HEK293 (cell line): ENCODE results near the gene ARHGDIB.

Experiments
- CTCF ChIA-PET: fragments of 350-600 bp; formaldehyde crosslinking; extraction: SDS; loops from one replicate; lab custom pipeline; 2021; ENCODE audit warnings: antibody characterized with exemption; lab: Yijun Ruan, JAX
- POLR2A ChIA-PET: fragments of 300-600 bp; formaldehyde crosslinking; extraction: SDS; loops from one replicate; lab custom pipeline; 2020; ENCODE audit warnings: antibody characterized with exemption, inconsistent platforms; lab: Yijun Ruan, JAX
- H3K27ac ChIP-seq: fragments of 200-500 bp; sonication (Bioruptor generic); 2 replicates; pipeline ENCODE4 v1.5.1; 2014; ENCODE audit warnings: low read depth, low read length, control low read depth, inconsistent platforms; ENCODE audit errors: extremely low read depth
- H3K36me3 ChIP-seq, 2 experiments: fragments of 200-500 bp in 1 of 2; sonication (Bioruptor generic) in 1 of 2; 1 replicate in 1 of 2; 2 replicates in 1 of 2; pipeline ENCODE4 v1.5.1; 2014 to 2017; ENCODE audit warnings: inconsistent platforms in 2 of 2, low read length in 2 of 2; ENCODE audit not compliant: control insufficient read depth in 2 of 2, insufficient read depth in 1 of 2
- H3K4me1 ChIP-seq: fragments of 200-500 bp; sonication (Bioruptor generic); 2 replicates; pipeline ENCODE4 v1.5.1; 2014; ENCODE audit warnings: mild to moderate bottlenecking, low read length, inconsistent platforms; ENCODE audit not compliant: control insufficient read depth, insufficient read depth
- H3K4me3 ChIP-seq: 2 replicates; pipeline ENCODE4 v1.5.1; 2011; ENCODE audit warnings: low read depth, mild to moderate bottlenecking, control low read depth, low read length, moderate library complexity
- H3K9me3 ChIP-seq: fragments of 200-500 bp; sonication (Bioruptor generic); 2 replicates; pipeline ENCODE4 v1.5.1; 2014; ENCODE audit warnings: low read depth, low read length, inconsistent platforms; ENCODE audit not compliant: control insufficient read depth, insufficient read depth
- BCL6B ChIP-seq: fragments of 450-650 bp; formaldehyde crosslinking; IDR thresholded peaks from 2 replicates; pipeline ENCODE4 v1.5.1; 2017; ENCODE audit warnings: missing biosample characterization, missing genetic modification characterization
- EGR2 ChIP-seq: fragments of 450-650 bp; formaldehyde crosslinking; IDR thresholded peaks from 2 replicates; pipeline ENCODE4 v1.5.1; 2016; ENCODE audit warnings: low read depth, missing biosample characterization, missing genetic modification characterization
- GLIS1 ChIP-seq: fragments of 450-650 bp; formaldehyde crosslinking; IDR thresholded peaks from 2 replicates; pipeline ENCODE4 v1.5.1; 2016; ENCODE audit warnings: missing biosample characterization, missing genetic modification characterization
- HOXA7 ChIP-seq: sonication (generic); formaldehyde crosslinking; IDR thresholded peaks from 2 replicates; pipeline ENCODE4 v1.8.1; 2022; ENCODE audit warnings: missing genetic modification reagents, borderline replicate concordance
- HOXC10 ChIP-seq: sonication (generic); formaldehyde crosslinking; IDR thresholded peaks from 2 replicates; pipeline ENCODE4 v1.8.1; 2023; ENCODE audit warnings: mild to moderate bottlenecking, missing genetic modification reagents
- IKZF3 ChIP-seq: fragments of 450-650 bp; IDR thresholded peaks from 2 replicates; pipeline ENCODE4 v1.5.0; 2018; ENCODE audit warnings: missing biosample characterization, mild to moderate bottlenecking, missing genetic modification characterization, moderate library complexity
- KLF8 ChIP-seq: fragments of 450-650 bp; formaldehyde crosslinking; IDR thresholded peaks from 2 replicates; pipeline ENCODE4 v1.5.1; 2016; ENCODE audit warnings: missing biosample characterization, missing genetic modification characterization
- PRDM10 ChIP-seq: fragments of 450-650 bp; formaldehyde crosslinking; IDR thresholded peaks from 2 replicates; pipeline ENCODE4 v1.5.1; 2016; ENCODE audit warnings: missing biosample characterization, missing genetic modification characterization
- SALL2 ChIP-seq: fragments of 450-650 bp; formaldehyde crosslinking; IDR thresholded peaks from 2 replicates; pipeline ENCODE4 v1.5.0; 2017; ENCODE audit warnings: missing biosample characterization, mild to moderate bottlenecking, missing genetic modification characterization, borderline replicate concordance
- YY1 ChIP-seq: fragments of 450-650 bp; formaldehyde crosslinking; IDR thresholded peaks from 2 replicates; pipeline ENCODE4 v1.5.1; 2018; ENCODE audit warnings: missing biosample characterization, missing genetic modification characterization
- ZBTB1 ChIP-seq: fragments of 450-650 bp; formaldehyde crosslinking; IDR thresholded peaks from 2 replicates; pipeline ENCODE4 v1.5.1; 2016; ENCODE audit warnings: missing biosample characterization, missing genetic modification characterization
- ZBTB26 ChIP-seq: fragments of 450-650 bp; formaldehyde crosslinking; optimal IDR thresholded peaks from 2 replicates; pipeline ENCODE3; 2016; ENCODE audit warnings: missing biosample characterization, mild to moderate bottlenecking, missing genetic modification characterization
- ZEB2 ChIP-seq: fragments of 450-650 bp; formaldehyde crosslinking; IDR thresholded peaks from 2 replicates; pipeline ENCODE4 v1.5.1; 2016; ENCODE audit warnings: missing biosample characterization, missing genetic modification characterization
- ZFP3 ChIP-seq: fragments of 450-650 bp; formaldehyde crosslinking; IDR thresholded peaks from 2 replicates; pipeline ENCODE4 v1.5.1; 2016; ENCODE audit warnings: low read depth, missing biosample characterization, missing genetic modification characterization
- ZNF140 ChIP-seq: fragments of 450-650 bp; formaldehyde crosslinking; IDR thresholded peaks from 2 replicates; pipeline ENCODE4 v1.5.1; 2016; ENCODE audit warnings: missing biosample characterization, missing genetic modification characterization
- ZNF148 ChIP-seq: fragments of 450-650 bp; formaldehyde crosslinking; IDR thresholded peaks from 2 replicates; pipeline ENCODE4 v1.5.0; 2017; ENCODE audit warnings: missing biosample characterization, missing genetic modification characterization, borderline replicate concordance
- ZNF292 ChIP-seq: fragments of 450-650 bp; formaldehyde crosslinking; IDR thresholded peaks from 2 replicates; pipeline ENCODE4 v1.5.1; 2016; ENCODE audit warnings: low read depth, missing biosample characterization, missing genetic modification characterization, borderline replicate concordance
- ZNF350 ChIP-seq: fragments of 450-650 bp; formaldehyde crosslinking; IDR thresholded peaks from 2 replicates; pipeline ENCODE4 v1.5.0; 2017; ENCODE audit warnings: missing biosample characterization, mild to moderate bottlenecking, missing genetic modification characterization
- ZNF37A ChIP-seq: fragments of 450-650 bp; IDR thresholded peaks from 2 replicates; pipeline ENCODE4 v1.5.1; 2018; ENCODE audit warnings: missing biosample characterization, missing genetic modification characterization
- ZNF404 ChIP-seq: fragments of 450-650 bp; formaldehyde crosslinking; IDR thresholded peaks from 2 replicates; pipeline ENCODE4 v1.5.1; 2017; ENCODE audit warnings: missing biosample characterization, missing genetic modification characterization
- ZNF501 ChIP-seq: fragments of 450-650 bp; formaldehyde crosslinking; IDR thresholded peaks from 2 replicates; pipeline ENCODE4 v1.5.1; 2016; ENCODE audit warnings: missing biosample characterization, missing genetic modification characterization
- ZNF596 ChIP-seq: fragments of 450-650 bp; IDR thresholded peaks from 2 replicates; pipeline ENCODE4 v1.5.0; 2018; ENCODE audit warnings: missing biosample characterization, mild to moderate bottlenecking, missing genetic modification characterization, moderate library complexity
- ZNF626 ChIP-seq: fragments of 450-650 bp; sonication (Bioruptor Pico); formaldehyde crosslinking; IDR thresholded peaks from 2 replicates; pipeline ENCODE4 v1.5.1; 2018; ENCODE audit warnings: missing biosample characterization, missing genetic modification characterization, inconsistent platforms
- ZNF658 ChIP-seq: fragments of 450-650 bp; formaldehyde crosslinking; IDR thresholded peaks from 2 replicates; pipeline ENCODE4; 2016; ENCODE audit warnings: missing biosample characterization, missing genetic modification characterization
- ZNF670 ChIP-seq: fragments of 450-650 bp; formaldehyde crosslinking; IDR thresholded peaks from 2 replicates; pipeline ENCODE4 v1.5.1; 2016; ENCODE audit warnings: missing biosample characterization, missing genetic modification characterization, low read depth
- ZNF701 ChIP-seq: fragments of 450-650 bp; formaldehyde crosslinking; IDR thresholded peaks from 2 replicates; pipeline ENCODE4 v1.5.1; 2016; ENCODE audit warnings: missing biosample characterization, missing genetic modification characterization
- ZNF76 ChIP-seq: fragments of 450-650 bp; formaldehyde crosslinking; IDR thresholded peaks from 2 replicates; pipeline ENCODE4; 2016; ENCODE audit warnings: low read depth, missing biosample characterization, missing genetic modification characterization, borderline replicate concordance
- ZNF843 ChIP-seq: fragments of 450-650 bp; formaldehyde crosslinking; IDR thresholded peaks from 2 replicates; pipeline ENCODE4 v1.5.1; 2016; ENCODE audit warnings: missing biosample characterization, missing genetic modification characterization

ARHGDIB gene

GRCh38 chr12:14970473-14970872, 9.1 kb upstream of the ARHGDIB start:
- Histone ChIP-seq H3K9me3 (no peaks in the 10 kb centered on the region), H3K27ac (no peak overlapping the region), H3K4me1 (no peaks in the 10 kb centered on the region), H3K4me3 (no peak overlapping the region), H3K36me3 (no peaks in the 10 kb centered on the region)
- CTCF ChIA-PET, result no interaction called here
- POLR2A ChIA-PET, result no interaction called here
- no peak for TF ChIP-seq ZNF404 (tag by site-specific recombination)
- TF ChIP-seq ZNF596, result no peak
- no peak for TF ChIP-seq IKZF3 (tag by site-specific recombination)
- TF ChIP-seq SALL2 (tag by site-specific recombination), result no peak
- no peak for TF ChIP-seq ZBTB1 (tag by site-specific recombination)
- no peak for TF ChIP-seq PRDM10 (tag by site-specific recombination)
- no peak for TF ChIP-seq KLF8
- no peak for TF ChIP-seq HOXC10 (CRISPR knock-in tag)
- no peak for TF ChIP-seq ZNF843 (tag by site-specific recombination)
- TF ChIP-seq ZNF658 (tag by site-specific recombination), result no peak
- TF ChIP-seq ZNF626 (tag by site-specific recombination), result no peak

GRCh38 chr12:14968478-14968877, 7.1 kb upstream of the ARHGDIB start:
- CTCF ChIA-PET, result interaction anchor here (0.6 kb wide), 1 partner anchor 253 kb away, joined by 3 read pairs; the partner anchor contains the start of gene RERG

More at GRCh38 chr12:14968478-14968877, 7.1 kb upstream of the ARHGDIB start:
- H3K36me3 ChIP-seq, result no peaks in the 10 kb centered on the region
- H3K9me3 ChIP-seq, result no peaks in the 10 kb centered on the region
- no peak overlapping the region for H3K4me3 ChIP-seq
- H3K27ac ChIP-seq, result no peak overlapping the region
- no peaks in the 10 kb centered on the region for H3K4me1 ChIP-seq
- POLR2A ChIA-PET, result no interaction called here
- TF ChIP-seq ZNF350 (tag by site-specific recombination), result no peak
- no peak for TF ChIP-seq ZBTB26 (tag by site-specific recombination)
- no peak for TF ChIP-seq ZNF37A (tag by site-specific recombination)
- no peak for TF ChIP-seq ZNF148 (tag by site-specific recombination)
- TF ChIP-seq ZNF501 (tag by site-specific recombination), result no peak
- TF ChIP-seq ZEB2 (tag by site-specific recombination), result no peak
- TF ChIP-seq ZNF670 (tag by site-specific recombination), result no peak
- TF ChIP-seq HOXA7 (CRISPR knock-in tag), result no peak
- TF ChIP-seq ZNF140 (tag by site-specific recombination), result no peak
- TF ChIP-seq YY1 (tag by site-specific recombination), result no peak
- no peak for TF ChIP-seq ZNF292
- TF ChIP-seq ZFP3 (tag by site-specific recombination), result no peak
- TF ChIP-seq ZNF76 (tag by site-specific recombination), result no peak
- TF ChIP-seq ZNF701 (tag by site-specific recombination), result no peak
- TF ChIP-seq GLIS1 (tag by site-specific recombination), result no peak
- TF ChIP-seq EGR2 (tag by site-specific recombination), result no peak
- no peak for TF ChIP-seq BCL6B
